GM13977 (cell line): ENCODE measurements around the gene GATA3.
A peak's percentile ranks its signal among the peaks of the same experiment; 100 is the strongest.

Experiments used
- DNase-seq: peaks from one replicate; pipeline ENCODE4 v3.0.0; 2012; ENCODE audit warnings: low spot score
- in situ Hi-C: fragments of 300-500 bp; cut with MboI; formaldehyde crosslinking; loops from one replicate; pipeline ENCODE4 v1.12.0; 2022; ENCODE audit warnings: low sequenced_read_pairs, low pct_unique_long_range_greater_than_20kb, mixed read lengths, inconsistent platforms; ENCODE audit not compliant: unreplicated experiment
- TF ChIP-seq, protein P1 (sequence below): IDR thresholded peaks from 2 replicates; pipeline ENCODE4 v1.5.1; 2012; ENCODE audit warnings: mild to moderate bottlenecking, control low read depth; ENCODE audit not compliant: insufficient read depth; ENCODE audit errors: extremely low read depth, missing control alignments

Gene GATA3

DNA sequence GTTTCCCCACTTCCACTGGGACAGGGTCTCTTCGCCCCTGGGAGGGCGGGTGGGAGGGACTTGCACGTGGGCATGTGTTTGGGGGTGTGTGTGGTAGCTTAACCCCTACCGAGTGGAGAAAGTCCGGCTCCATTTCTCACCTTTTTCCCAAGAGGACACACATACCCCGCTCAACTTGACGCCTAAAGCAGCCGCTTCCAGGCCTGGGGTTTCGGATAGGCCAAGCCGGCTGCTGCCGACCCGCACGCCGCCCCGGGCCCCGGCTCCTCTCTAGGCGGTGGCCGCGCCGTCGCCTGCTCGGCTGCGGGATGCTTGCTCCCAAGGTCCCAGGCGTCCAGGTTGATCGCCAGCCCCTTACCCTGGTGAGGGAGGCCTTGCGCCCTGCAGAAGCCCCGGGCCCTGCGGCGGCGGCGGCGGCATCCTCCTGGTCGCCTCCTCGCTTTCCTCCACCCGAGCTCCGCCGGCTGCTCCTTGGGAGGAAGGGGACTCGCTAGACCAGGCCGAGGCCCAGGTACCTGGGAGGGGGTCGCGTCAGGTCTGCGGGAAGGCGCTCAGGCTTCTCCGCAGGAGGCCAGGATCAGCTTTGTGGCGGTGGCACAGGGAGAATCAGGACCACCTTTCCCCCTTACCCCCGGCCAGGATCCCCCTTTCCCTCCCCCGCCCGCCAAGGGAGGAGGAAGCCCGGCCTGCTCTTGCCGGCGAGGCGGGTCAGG lies 3.2 kb upstream of the GATA3 start:
- DNase-seq: no peak
- in situ Hi-C loops: no loop called here

DNA sequence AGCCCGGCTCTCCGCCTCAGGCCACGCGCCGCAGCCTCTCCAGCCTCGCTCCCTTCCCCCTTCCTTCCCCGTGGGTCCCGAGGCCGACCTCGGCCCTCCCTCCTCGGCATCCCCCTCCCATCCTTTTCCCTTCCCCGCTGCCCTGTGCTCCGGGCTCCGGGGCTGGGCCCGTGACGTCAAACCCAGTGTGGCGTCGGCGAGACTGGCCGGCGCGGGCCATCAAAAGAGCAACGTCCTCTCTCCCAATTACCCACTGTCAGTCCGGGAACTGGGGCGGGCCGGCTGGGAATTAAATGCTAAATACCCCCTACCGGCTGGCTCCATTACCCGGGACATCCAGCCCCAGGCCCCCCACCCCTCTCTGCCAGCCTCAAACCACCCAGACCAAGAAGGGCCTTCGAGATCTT lies 2.6 kb upstream of the GATA3 start:
- in situ Hi-C loops: no loop called here

More for the DNA sequence above, 3.2 kb upstream of the GATA3 start:
- TF ChIP-seq, protein P1, sequence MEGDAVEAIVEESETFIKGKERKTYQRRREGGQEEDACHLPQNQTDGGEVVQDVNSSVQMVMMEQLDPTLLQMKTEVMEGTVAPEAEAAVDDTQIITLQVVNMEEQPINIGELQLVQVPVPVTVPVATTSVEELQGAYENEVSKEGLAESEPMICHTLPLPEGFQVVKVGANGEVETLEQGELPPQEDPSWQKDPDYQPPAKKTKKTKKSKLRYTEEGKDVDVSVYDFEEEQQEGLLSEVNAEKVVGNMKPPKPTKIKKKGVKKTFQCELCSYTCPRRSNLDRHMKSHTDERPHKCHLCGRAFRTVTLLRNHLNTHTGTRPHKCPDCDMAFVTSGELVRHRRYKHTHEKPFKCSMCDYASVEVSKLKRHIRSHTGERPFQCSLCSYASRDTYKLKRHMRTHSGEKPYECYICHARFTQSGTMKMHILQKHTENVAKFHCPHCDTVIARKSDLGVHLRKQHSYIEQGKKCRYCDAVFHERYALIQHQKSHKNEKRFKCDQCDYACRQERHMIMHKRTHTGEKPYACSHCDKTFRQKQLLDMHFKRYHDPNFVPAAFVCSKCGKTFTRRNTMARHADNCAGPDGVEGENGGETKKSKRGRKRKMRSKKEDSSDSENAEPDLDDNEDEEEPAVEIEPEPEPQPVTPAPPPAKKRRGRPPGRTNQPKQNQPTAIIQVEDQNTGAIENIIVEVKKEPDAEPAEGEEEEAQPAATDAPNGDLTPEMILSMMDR: no peak

DNA sequence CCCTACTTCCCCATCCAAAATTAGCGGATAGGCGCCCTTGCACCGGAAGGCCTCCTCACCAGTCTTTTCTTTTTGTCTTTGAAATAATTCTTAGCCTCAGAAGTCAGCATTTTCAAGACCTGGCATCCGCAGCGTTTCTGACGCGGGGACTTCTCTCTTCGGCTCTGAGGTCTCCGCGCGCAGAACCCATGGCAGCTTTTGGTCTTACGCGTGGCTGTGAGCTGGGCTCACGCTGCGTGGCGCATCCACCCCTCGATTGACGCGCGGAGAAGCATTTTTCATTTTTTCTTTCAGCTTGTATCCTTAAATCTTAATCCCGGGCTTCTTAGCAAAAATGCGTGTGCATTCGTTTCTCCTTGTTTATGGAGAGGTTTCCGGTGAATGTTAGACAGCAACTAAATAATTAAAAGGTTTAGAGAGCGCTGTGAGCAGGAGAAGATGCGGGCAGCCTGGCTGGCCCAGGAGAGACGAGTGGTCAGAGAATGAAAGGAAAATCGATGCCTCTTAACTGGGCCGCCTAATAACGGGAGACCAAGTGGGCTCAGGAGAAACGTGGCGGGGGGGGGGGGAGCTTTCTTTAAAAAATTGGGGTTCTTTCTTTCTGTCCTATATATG lies 2.0 kb upstream of the GATA3 start:
- TF ChIP-seq, protein P1: no peak
- no peak for DNase-seq
- in situ Hi-C loops: no loop called here

More for the DNA sequence above, 2.6 kb upstream of the GATA3 start:
- DNase-seq: no peak
- TF ChIP-seq, protein P1: no peak

DNA sequence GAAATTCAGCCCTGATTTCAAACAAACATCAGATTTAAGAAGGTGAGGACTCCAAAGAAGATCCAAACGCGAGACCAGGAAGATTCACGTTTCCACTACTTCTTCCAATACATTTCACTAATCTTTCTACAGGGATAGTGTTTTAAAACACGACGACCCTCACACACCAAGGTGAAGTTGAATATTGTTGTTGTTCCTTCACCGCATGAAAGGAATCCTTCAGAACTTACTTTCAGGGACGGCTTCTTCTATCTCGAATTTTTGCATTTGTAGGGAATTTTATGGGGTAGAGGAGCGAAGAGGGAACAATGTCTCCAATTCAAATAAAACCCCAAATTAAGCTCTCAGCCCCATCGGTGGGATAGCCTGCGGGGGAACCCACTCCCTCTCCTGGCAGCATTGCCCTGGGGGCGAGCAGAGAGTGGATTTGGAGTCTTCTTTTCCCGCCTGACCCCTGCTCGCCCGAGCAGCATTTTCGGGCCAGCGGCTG lies 1.5 kb upstream of the GATA3 start:
- DNase-seq: no peak
- TF ChIP-seq, protein P1: no peak
- in situ Hi-C loops: no loop called here

DNA sequence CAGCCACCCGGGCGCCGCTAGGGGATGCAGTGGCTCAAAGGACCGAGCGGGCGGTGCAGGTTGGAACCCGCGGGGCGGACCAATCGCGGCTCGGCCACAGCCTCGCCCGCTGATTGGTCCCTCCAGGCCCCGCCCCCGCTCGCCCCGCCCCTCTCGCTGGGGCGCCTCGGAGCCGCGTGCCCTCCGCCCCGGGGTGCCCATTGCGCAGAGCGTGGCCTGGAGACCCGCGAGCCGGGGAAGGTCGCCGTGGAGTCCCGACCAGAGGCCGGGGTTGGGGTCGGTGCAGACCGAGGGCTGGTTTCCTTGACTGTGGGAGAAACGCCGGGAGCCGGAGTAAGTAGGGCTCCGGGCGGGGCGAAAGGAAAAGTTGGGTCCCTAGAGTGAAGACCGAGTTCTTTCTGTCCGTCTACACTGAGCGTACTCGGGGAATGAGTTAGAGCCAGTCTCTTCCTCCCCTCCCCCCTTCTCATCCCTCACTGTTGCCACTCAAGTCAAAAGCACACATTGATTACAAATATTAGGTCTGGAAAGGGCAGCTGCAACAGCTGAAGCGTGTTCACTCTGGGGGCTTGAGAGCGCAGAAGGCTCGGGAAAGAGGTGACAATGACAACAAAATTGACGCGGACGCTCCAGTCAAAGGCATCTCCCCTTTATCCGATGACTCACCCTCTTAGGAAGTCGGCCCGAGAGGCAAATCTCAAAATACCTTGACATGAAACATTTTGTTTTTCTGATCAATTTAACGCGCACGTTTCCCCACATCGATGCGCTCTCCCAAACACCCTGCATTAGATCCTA lies 843 bp upstream of the GATA3 start:
- peak; percentile 98 for DNase-seq
- TF ChIP-seq, protein P1: peak; percentile 98
- in situ Hi-C loops: no loop called here

DNA sequence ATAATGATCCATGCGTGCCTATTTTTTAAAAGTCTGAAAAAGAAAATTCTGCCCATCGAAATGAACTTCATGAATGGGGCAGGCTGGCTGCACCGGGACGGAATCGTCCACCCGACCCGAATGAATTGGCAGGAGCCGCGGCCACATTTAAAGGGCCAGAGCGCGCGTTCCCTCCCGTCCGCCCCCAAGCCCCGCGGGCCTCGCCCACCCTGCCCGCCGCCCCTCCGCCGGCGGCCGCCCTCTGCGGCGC lies 319 bp upstream of the GATA3 start:
- TF ChIP-seq, protein P1: no peak
- in situ Hi-C loops: no loop called here
- no peak for DNase-seq
